ENCODE data around the gene IL20.

IL20 gene

GRCh38 chr1:206882555-206882954, 17.1 kb downstream of the IL20 start:
- no peak for DNase-seq

GRCh38 chr1:206883160-206883559, 17.7 kb downstream of the IL20 start:
- DNase-seq, result no peak

- DNase-seq, result no peak
Measured at GRCh38 chr1:206883876-206884275, 18.5 kb downstream of the IL20 start.

GRCh38 chr1:206885341-206886060, 20.1 kb downstream of the IL20 start:
- no peak for DNase-seq

GRCh38 chr1:206886831-206887230, 21.4 kb downstream of the IL20 start:
- DNase-seq, result no peak

- no peak for DNase-seq
Measured at GRCh38 chr1:206887701-206888100, 22.3 kb downstream of the IL20 start.

- DNase-seq, result no peak
Measured at GRCh38 chr1:206890125-206891060, 25.0 kb downstream of the IL20 start.

GRCh38 chr1:206891412-206891811, 26.0 kb downstream of the IL20 start:
- DNase-seq, result no peak

GRCh38 chr1:206892351-206892984, 27.0 kb downstream of the IL20 start:
- no peak for DNase-seq

- no peak for DNase-seq
Measured at GRCh38 chr1:206893380-206893779, 28.0 kb downstream of the IL20 start.

- DNase-seq, result no peak
Measured at GRCh38 chr1:206895325-206895724, 29.9 kb downstream of the IL20 start.

- no peak for DNase-seq
Measured at GRCh38 chr1:206895837-206896242, 30.4 kb downstream of the IL20 start.

GRCh38 chr1:206896261-206896660, 30.8 kb downstream of the IL20 start:
- DNase-seq, result no peak

- DNase-seq, result no peak
Measured at GRCh38 chr1:206897175-206897574, 31.8 kb downstream of the IL20 start, which contains the start of gene IL24. IL24 (plus strand) TSS chr1:206897443; CDS start chr1:206897833, 390 bp downstream.

- peak; percentile 64 for DNase-seq
Measured at GRCh38 chr1:206898089-206898914, 32.9 kb downstream of the IL20 start.

- no peak for DNase-seq
Measured at GRCh38 chr1:206898915-206899431, 33.5 kb downstream of the IL20 start.

- no peak for DNase-seq
Measured at GRCh38 chr1:206899717-206900116, 34.3 kb downstream of the IL20 start.

- DNase-seq, result no peak
Measured at GRCh38 chr1:206900149-206900548, 34.7 kb downstream of the IL20 start.

GRCh38 chr1:206901944-206902343, 36.5 kb downstream of the IL20 start:
- no peak for DNase-seq

- no peak for DNase-seq
Measured at GRCh38 chr1:206902702-206903101, 37.3 kb downstream of the IL20 start.

- no peak for DNase-seq
Measured at GRCh38 chr1:206903687-206904086, 38.3 kb downstream of the IL20 start.

- no peak for DNase-seq
Measured at GRCh38 chr1:206904423-206905142, 39.2 kb downstream of the IL20 start.

All from amniotic stem cell (primary cell).